ENCODE data around the gene DHRS7. TPM values are rescaled to one million over a fixed set of nuclear protein-coding genes. Genes with fewer than 3 reads are reported as not detected.

Gene DHRS7
- polyA plus RNA-seq, 1 donor (not counting 4 experiments of a cell fraction or from before 2014, with no cell fraction given): 79.2 TPM

DNA sequence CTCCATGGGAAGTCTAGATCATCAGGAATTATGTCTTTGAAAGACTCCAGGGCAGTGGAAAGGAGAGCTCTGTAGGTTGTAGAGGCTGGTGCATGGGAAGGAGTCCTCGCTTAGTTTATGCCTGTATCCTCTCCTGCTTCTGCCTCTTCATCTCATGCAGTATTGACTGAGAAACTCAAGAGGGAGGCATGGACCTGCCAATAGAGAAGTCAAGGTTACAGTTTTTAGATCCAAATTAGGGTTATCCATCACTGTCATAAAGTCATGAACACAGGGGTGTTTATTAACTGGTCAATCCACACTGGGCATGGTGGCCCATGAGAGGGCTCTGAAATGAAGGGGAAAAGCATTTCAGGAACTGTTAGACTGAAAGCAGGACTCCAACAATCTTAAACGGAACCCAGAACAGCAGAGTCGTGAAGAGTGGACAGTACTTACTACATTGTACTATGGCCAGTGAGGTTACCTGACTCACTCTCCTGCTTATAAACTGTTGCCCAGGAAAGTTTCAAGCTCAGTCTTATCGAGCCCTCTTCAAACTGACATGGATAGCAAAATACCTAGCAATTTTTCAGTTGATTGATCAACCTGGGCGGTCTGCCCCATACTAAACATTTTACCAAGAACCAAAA is 30.1 kb upstream of the DHRS7 start:
- H3K4me2 ChIP-seq (ENCODE audit: control insufficient read depth, extremely low read depth, insufficient read depth, low read depth, low read length): no peak overlapping the region
- no peak overlapping the region for H3K27ac ChIP-seq (ENCODE audit: control insufficient read depth, insufficient read depth, low read length)
- dilution Hi-C loops (cut with MboI; ENCODE audit: extremely low pct_ligation_motif_present, low sequenced_read_pairs): no loop called here
- H2AFZ ChIP-seq (ENCODE audit: control insufficient read depth, low read length): no peak overlapping the region
- H3K4me3 ChIP-seq (ENCODE audit: control insufficient read depth in 2 of 3, extremely low read depth in 1 of 3, insufficient read depth in 2 of 3, low read depth in 1 of 3, low read length in 3 of 3): no peak overlapping the region
- no peak for TF ChIP-seq EZH2 (IDR thresholded peaks at IDR 0.05; ENCODE audit: low read length)
- TF ChIP-seq, protein P1, sequence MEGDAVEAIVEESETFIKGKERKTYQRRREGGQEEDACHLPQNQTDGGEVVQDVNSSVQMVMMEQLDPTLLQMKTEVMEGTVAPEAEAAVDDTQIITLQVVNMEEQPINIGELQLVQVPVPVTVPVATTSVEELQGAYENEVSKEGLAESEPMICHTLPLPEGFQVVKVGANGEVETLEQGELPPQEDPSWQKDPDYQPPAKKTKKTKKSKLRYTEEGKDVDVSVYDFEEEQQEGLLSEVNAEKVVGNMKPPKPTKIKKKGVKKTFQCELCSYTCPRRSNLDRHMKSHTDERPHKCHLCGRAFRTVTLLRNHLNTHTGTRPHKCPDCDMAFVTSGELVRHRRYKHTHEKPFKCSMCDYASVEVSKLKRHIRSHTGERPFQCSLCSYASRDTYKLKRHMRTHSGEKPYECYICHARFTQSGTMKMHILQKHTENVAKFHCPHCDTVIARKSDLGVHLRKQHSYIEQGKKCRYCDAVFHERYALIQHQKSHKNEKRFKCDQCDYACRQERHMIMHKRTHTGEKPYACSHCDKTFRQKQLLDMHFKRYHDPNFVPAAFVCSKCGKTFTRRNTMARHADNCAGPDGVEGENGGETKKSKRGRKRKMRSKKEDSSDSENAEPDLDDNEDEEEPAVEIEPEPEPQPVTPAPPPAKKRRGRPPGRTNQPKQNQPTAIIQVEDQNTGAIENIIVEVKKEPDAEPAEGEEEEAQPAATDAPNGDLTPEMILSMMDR (optimal IDR thresholded peaks at IDR 0.05 in 1 of 3, IDR thresholded peaks at IDR 0.05 in 1 of 3, conservative IDR thresholded peaks at IDR 0.05 in 1 of 3; ENCODE audit: extremely low read depth in 1 of 3, insufficient read depth in 2 of 3, low read length in 3 of 3): peak in 1 of 3 experiments; percentile 6
- no peaks in the 10 kb centered on the region for H3K9me1 ChIP-seq (ENCODE audit: control insufficient read depth, extremely low read depth, insufficient read depth, low read length)
- no peaks in the 10 kb centered on the region for H3K79me2 ChIP-seq (ENCODE audit: control insufficient read depth, insufficient read depth, low read length)
- H3K27me3 ChIP-seq (ENCODE audit: control insufficient read depth, extremely low read depth, insufficient read depth, low read length): no peaks in the 10 kb centered on the region
- no peaks in the 10 kb centered on the region for H3K4me1 ChIP-seq (ENCODE audit: control insufficient read depth, extremely low read depth, insufficient read depth, low read length)
- no peaks in the 10 kb centered on the region for H4K20me1 ChIP-seq (ENCODE audit: control insufficient read depth, extremely low read depth, insufficient read depth, low read length)
- no peak for FAIRE-seq
- no peak for DNase-seq (ENCODE audit: low read depth, low spot score)
- H3K36me3 ChIP-seq (ENCODE audit: control insufficient read depth in 2 of 2, extremely low read depth in 1 of 2, insufficient read depth in 2 of 2, low read length in 2 of 2): no peaks in the 10 kb centered on the region
- no peaks in the 10 kb centered on the region for H3K9me3 ChIP-seq (ENCODE audit: control insufficient read depth, low read depth, low read length)
- no peak overlapping the region for H3K9ac ChIP-seq (ENCODE audit: control insufficient read depth, extremely low read depth, insufficient read depth, low read length)

DNA sequence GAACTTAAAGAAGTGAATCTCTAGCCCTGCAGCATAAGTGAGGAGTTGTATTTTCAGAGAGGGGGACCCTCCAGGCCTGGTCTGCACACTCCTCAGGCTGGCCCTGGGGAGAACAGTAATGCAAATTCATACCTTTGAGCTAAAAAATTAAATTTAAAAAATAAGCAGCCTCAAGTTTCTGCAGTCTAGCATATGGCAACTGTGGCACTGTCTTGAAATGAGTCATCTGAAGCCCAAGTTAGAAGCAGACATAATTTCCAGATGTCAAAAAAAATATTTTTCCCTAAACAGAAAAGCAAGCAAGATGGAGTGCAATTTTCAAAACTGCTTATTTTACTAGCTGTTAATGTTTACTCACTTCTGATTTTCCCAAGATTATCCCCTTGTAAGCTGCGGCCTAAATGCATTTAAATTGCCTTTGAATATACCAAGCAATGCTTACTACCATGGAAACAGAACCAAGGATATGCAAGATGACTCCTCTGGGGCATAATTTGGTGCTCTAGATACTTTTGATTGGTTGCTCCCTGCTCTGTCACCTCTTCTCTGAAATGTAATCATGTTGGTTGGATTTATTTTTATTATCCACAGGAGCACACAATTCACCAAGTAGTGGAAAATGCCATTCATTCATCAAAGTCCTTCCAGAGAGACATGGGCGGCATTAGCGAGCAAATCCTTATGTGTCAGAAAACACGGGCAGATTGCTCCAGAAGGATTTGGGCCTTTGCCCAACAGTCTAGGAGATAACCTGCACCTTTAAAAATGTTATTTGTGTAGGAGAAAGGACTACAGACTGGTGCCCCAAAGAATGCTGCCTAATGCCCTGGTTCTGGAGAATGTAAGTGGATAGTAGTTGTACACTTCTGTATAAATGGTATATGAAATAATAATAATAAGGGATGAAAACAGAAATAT is 25.0 kb upstream of the DHRS7 start:
- H3K9me3 ChIP-seq (ENCODE audit: control insufficient read depth, low read depth, low read length): no peaks in the 10 kb centered on the region
- TF ChIP-seq EZH2 (IDR thresholded peaks at IDR 0.05; ENCODE audit: low read length): no peak
- TF ChIP-seq, protein P1 (optimal IDR thresholded peaks at IDR 0.05 in 1 of 3, IDR thresholded peaks at IDR 0.05 in 1 of 3, conservative IDR thresholded peaks at IDR 0.05 in 1 of 3; ENCODE audit: extremely low read depth in 1 of 3, insufficient read depth in 2 of 3, low read length in 3 of 3): no peak
- H2AFZ ChIP-seq (ENCODE audit: control insufficient read depth, low read length): no peak overlapping the region
- peaks cover 2% of the 10 kb centered on the region for H3K27me3 ChIP-seq (ENCODE audit: control insufficient read depth, extremely low read depth, insufficient read depth, low read length)
- no peaks in the 10 kb centered on the region for H3K9me1 ChIP-seq (ENCODE audit: control insufficient read depth, extremely low read depth, insufficient read depth, low read length)
- no peak overlapping the region for H3K4me3 ChIP-seq (ENCODE audit: control insufficient read depth in 2 of 3, extremely low read depth in 1 of 3, insufficient read depth in 2 of 3, low read depth in 1 of 3, low read length in 3 of 3)
- H3K4me1 ChIP-seq (ENCODE audit: control insufficient read depth, extremely low read depth, insufficient read depth, low read length): no peaks in the 10 kb centered on the region
- no peak overlapping the region for H3K27ac ChIP-seq (ENCODE audit: control insufficient read depth, insufficient read depth, low read length)
- no peak for FAIRE-seq
- DNase-seq (ENCODE audit: low read depth, low spot score): no peak
- no peak overlapping the region for H3K9ac ChIP-seq (ENCODE audit: control insufficient read depth, extremely low read depth, insufficient read depth, low read length)
- no peaks in the 10 kb centered on the region for H3K36me3 ChIP-seq (ENCODE audit: control insufficient read depth in 2 of 2, extremely low read depth in 1 of 2, insufficient read depth in 2 of 2, low read length in 2 of 2)
- no peaks in the 10 kb centered on the region for H3K79me2 ChIP-seq (ENCODE audit: control insufficient read depth, insufficient read depth, low read length)
- H4K20me1 ChIP-seq (ENCODE audit: control insufficient read depth, extremely low read depth, insufficient read depth, low read length): no peaks in the 10 kb centered on the region
- dilution Hi-C loops (cut with MboI; ENCODE audit: extremely low pct_ligation_motif_present, low sequenced_read_pairs): no loop called here
- no peak overlapping the region for H3K4me2 ChIP-seq (ENCODE audit: control insufficient read depth, extremely low read depth, insufficient read depth, low read depth, low read length)

Measured in keratinocyte (primary cell).